ENCODE data around the gene INPP5F. TPM values are rescaled to one million over a fixed set of nuclear protein-coding genes. Genes with fewer than 3 reads are reported as not detected.

Gene INPP5F
- total and polyA plus RNA-seq, 10 of the 15 experiments (the other 5 are each of a cell fraction or from before 2014, with no cell fraction given), result 6.0 to 49.3 (median 34.3) TPM

DNA sequence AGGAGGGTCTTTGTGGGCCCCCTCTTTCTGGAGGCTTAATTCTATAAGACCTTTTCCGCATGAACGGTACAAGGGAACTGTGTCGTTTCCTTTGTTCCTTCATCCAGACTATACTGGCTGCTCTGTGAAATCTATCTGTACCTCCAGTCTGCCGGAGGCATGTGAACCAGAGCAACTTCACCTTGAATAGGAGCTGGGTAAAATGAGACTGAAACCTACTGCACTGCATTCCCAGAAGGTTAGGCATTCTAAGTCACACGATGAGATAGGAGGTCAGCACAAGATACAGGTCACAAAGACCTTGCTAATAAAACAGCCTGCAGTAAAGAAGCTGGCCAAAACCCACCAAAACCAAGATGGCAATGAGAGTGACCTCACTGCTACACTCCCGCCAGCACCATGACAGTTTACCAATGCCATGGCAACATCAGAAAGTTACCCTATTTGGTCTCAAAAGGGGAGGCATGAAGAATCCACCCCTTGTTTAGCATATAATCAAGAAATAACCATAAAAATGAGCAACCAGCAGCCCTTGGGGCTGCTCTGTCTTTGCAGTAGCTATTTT is 36.8 kb upstream of the INPP5F start:
- Histone ChIP-seq H2AFZ (ENCODE audit: control insufficient read depth, low read depth, low read length) (no peak overlapping the region), H3K4me3 (no peak overlapping the region), H3K4me1 (ENCODE audit: control insufficient read depth, insufficient read depth, low read length) (peaks cover 9% of the 10 kb centered on the region), H3K9me3 (replicated peaks; ENCODE audit: control insufficient read depth, insufficient read depth, low read length) (no peaks in the 10 kb centered on the region), H3K4me2 (ENCODE audit: control insufficient read depth, insufficient read depth) (no peak overlapping the region), H3K27ac (ENCODE audit: control insufficient read depth, insufficient read depth) (no peak overlapping the region), H3K9ac (ENCODE audit: control insufficient read depth, insufficient read depth, low read length) (no peak overlapping the region), H3K36me3 (ENCODE audit: control insufficient read depth in 2 of 2, insufficient read depth in 2 of 2, low read length in 1 of 2) (no peaks in the 10 kb centered on the region), H3K27me3 (replicated peaks in 1 of 2; ENCODE audit: control insufficient read depth in 2 of 2, insufficient read depth in 2 of 2, low read length in 1 of 2) (no peaks in the 10 kb centered on the region), H3K79me2 (ENCODE audit: control insufficient read depth, insufficient read depth, low read length) (no peaks in the 10 kb centered on the region), H4K20me1 (ENCODE audit: control insufficient read depth, insufficient read depth) (no peaks in the 10 kb centered on the region)
- FAIRE-seq (no peak), ATAC-seq (no peak), DNase-seq (ENCODE audit: low read depth, low spot score) (no peak)
- WGBS (ENCODE audit: insufficient coverage, insufficient replicate concordance, low lambda C conversion rate, missing lambda C conversion rate), result 80% methylated on average over 6 of the region's 6 CpGs
- RAD21 ChIA-PET (ENCODE audit: unreplicated experiment), result interaction anchor here (1.1 to 7.3 kb wide), 7 partner anchors 13 to 171 kb away, joined by 4 to 144 read pairs (median 16); partner anchors contain the start of gene INPP5F
- TF ChIP-seq ATF7 (IDR thresholded peaks at IDR 0.05; ENCODE audit: low read depth) (peak; percentile 28; the same call in 1 of the 2 replicates), YY1 (IDR thresholded peaks at IDR 0.05; ENCODE audit: low read depth, low read length) (peak; percentile 70), MYB (IDR thresholded peaks at IDR 0.05; ENCODE audit: borderline replicate concordance, low read depth, low read length) (no peak), SRF (IDR thresholded peaks at IDR 0.05; ENCODE audit: low read depth in 2 of 2, low read length in 2 of 2) (peak in 1 of 2 experiments; percentile 50; a peak in 1 of 4 replicates)
- TF ChIP-seq, protein P1, sequence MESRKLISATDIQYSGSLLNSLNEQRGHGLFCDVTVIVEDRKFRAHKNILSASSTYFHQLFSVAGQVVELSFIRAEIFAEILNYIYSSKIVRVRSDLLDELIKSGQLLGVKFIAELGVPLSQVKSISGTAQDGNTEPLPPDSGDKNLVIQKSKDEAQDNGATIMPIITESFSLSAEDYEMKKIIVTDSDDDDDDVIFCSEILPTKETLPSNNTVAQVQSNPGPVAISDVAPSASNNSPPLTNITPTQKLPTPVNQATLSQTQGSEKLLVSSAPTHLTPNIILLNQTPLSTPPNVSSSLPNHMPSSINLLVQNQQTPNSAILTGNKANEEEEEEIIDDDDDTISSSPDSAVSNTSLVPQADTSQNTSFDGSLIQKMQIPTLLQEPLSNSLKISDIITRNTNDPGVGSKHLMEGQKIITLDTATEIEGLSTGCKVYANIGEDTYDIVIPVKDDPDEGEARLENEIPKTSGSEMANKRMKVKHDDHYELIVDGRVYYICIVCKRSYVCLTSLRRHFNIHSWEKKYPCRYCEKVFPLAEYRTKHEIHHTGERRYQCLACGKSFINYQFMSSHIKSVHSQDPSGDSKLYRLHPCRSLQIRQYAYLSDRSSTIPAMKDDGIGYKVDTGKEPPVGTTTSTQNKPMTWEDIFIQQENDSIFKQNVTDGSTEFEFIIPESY (IDR thresholded peaks at IDR 0.05), result peak; percentile 69; the same call in 1 of the 2 replicates
- in situ Hi-C loops (cut with MboI) (loop anchor here (10.0 kb wide), 1 partner anchor 646 kb away; no protein-coding TSS in a partner anchor), intact Hi-C loops (cut with micrococcal nuclease; ENCODE audit: unreplicated experiment) (loop anchor here (5.0 kb wide), 1 partner anchor 228 kb away; no protein-coding TSS in a partner anchor)
- no TSS peak for BruUV-seq (replicated peaks)
- POLR2A ChIA-PET, result interaction anchor here (1.4 to 3.0 kb wide), 4 partner anchors 13 to 36 kb away, joined by 3 to 19 read pairs (median 6); partner anchors contain the start of gene INPP5F
- CTCF ChIA-PET, result interaction anchor here (1.0 to 9.4 kb wide), 14 partner anchors 8 to 183 kb away, joined by 3 to 276 read pairs (median 6); partner anchors contain the start of genes INPP5F and MCMBP
- SMC1A ChIA-PET (ENCODE audit: uncharacterized antibody, unreplicated experiment), result interaction anchor here (0.6 to 10.6 kb wide), 18 partner anchors 8 to 182 kb away, joined by 3 to 211 read pairs (median 4); no protein-coding TSS in a partner anchor
